IPS-11a (cell line): ENCODE results near the gene ZBTB9.

Experiments
- H3K4me3 ChIP-seq: one replicate; pipeline ENCODE4 v1.5.1; 2013; ENCODE audit warnings: low read depth, low read length, control low read depth

The ZBTB9 gene

DNA sequence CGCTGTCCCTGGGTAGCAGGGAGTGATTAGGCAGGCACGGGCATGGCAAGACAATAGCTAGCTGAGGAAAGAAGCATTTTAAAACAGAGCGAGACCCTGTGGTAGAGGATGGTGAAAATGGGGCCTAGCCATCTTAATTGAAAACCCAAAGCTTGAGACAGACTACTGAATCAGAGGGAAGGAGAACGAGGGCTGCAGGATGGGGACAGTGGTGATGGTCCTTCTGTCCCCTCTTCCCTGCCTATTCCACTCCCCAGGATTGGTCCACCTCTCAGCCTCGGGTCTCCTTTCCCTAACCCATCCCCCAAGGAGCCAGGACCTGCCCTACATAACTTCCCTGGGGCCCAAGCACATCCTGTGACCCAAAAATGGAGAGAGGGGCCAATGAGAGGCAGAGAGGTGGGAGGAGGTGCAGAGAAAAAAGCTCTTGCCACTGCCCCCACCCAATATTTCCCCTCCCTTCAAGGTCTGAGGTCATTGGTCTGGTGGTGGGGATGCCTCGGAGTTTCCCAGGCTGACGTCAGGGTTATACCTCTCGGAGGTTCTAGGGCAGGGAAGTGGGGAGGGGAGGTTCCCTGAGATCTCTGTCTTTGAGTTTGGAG is 35.6 kb upstream of the ZBTB9 start:
- H3K4me3 ChIP-seq: peak overlapping the region; percentile 33

DNA sequence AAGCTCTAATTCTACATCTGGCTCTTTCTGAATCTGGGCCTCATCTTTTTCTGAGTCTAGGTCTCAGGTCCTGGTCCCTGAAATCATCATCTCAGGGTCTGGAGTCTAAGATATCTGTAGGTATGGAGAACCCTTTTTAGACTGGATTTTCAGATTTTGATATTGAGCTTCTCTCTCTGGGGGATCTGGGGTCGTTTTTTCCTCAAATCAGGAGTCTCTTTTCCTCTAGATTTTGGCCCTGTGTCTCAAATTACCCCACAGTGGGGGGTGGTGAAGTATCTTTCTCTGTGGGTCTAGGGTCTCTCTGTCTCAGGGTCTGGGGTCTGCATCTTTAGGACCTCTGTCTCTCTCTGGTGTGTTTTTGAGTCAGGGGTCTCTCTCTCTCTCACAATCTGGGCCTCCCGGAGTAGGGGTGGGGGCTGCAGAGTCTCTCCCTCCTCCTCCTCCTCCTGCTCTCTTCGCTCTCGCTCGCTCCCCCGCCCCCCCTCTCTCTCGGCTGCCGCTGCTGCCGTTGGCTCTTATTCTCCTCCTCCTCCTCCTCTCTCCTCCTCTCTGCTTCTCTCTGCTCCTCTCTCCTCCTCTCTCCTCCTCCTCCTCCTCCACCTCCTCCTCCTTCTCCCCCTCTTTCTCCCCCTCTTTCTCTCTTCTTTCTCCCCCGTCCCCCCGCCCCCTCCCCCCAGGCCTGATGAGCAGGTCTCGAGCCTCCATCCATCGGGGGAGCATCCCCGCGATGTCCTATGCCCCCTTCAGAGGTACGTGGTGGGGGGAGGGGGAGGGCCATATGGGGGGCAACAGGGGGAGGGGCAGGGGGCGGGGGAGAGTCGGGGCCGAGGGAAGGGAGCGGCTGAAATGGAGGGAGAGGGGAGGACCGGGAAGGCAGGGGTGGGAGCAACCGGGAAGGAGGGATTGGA is 34.5 kb upstream of the ZBTB9 start, which contains the start of gene SYNGAP1:
TSS of gene SYNGAP1 (plus strand) at position 486 of the 911 bp plus-strand sequence. CDS start at position 686, 200 bp downstream.
- H3K4me3 ChIP-seq: peak within 1 kb of the TSS; percentile 40

DNA sequence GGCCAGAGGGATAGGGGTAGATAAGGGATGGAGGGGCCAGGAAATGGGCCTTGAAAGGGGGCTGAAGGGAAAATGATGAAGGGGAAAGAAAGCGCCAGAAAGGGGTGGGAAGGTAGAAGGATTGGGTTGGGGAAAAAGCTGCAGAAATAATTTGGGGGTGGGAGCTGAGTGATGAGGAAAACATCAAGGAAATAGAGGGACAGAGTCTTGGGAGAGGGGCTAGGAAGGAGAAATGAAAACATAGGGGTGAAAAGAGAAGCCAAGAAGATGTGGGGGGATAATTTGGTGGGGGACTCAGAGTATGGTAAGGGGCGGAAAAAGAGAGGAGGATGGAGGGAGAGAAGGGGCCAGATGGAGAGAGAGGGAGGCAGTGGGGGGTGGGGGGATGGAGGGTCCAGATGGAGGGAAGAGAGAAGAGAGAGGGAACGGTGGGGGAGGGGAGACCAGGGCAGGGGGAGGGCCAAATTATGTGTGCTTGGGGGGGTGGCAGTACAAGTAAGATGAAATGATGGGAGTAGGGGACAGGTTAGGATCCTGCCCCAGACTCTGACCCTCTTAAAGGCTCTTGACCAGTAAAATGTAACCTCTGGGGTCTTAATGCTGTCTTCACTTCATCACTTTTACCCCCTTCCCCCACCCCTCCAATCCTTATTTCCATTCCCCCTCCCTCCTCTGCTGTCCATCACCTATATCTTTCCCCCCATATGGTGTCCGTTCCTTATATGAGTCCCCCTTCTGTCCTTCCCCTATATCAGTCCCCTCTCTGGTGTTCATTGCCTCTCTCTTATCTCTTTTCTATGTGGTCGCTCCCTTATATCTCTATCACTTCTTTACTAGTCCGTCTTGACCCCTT is 33.7 kb upstream of the ZBTB9 start:
- peak overlapping the region; percentile 25 for H3K4me3 ChIP-seq

DNA sequence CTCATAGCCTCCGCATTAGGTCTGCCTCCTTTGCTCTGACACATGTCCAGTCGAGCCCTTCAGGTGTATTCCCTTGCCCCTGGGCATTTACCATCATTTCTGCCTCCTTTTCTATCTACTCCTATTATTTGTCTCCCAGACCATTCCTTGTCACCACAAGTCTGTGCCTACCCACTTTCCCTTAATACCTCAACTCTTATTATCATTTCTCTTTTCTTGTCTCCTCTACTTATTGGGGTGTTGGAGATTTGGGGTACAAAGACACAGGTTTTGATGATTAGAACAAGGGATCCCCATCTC is 33.1 kb upstream of the ZBTB9 start:
- H3K4me3 ChIP-seq: no peak overlapping the region

DNA sequence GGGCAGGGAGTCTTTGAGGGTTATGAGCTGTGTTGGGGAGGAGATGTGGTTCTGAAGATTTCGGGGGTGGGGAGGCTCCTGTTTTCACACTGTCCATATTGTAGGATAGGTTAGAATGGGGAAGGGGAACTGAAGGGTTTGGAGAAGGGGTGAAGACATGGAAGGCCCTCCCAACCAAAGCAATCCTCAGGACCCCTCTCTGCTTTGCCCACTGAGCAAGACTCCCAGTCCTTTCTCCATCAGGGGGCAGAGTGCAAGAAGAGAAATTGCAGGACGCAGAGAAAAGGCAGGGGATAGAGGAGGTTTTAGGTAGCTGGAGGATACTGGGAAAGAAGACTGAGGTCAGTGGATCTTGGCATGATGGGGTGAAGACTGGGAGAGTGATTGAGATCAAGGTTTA is 30.6 kb upstream of the ZBTB9 start:
- H3K4me3 ChIP-seq: no peak overlapping the region

DNA sequence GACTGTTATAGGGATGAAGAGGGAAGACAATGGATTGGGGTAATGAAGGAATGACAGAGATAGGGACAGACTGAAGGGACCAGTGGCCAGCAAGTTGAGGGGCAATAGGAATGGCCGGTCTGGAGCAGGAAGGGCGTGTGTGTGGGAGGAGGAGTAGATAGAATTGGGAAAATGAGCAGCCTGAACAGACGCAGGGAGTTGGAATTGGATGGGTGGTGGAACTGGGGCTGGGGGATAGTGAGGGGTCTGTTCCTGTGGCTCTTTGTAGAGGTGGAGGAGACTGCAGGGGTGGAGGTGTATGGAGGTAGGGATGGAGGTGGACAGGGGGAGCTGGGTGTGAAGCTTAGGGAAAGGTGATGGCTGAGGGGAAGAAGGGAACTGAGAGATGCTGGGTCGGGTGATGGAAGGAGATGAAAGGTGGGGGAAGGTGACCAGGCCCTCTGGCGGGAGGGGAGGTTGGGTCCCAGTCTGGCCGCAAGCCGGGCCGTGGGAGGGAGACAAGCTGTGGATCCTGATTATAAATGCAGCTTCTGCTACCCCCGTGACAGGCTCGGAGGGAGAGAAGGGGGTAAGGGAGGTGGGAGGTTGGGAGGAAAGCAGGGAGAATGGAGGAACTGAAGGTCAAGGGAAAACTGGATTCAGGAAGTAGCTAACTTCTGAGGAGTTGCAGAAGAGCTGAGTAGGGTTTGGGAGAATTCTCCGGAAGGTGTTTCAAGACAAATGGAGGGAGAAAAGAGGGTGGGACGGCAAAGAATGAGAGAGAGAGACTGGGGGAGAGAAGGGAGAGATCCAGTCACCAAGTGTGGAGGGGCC is 29.3 kb upstream of the ZBTB9 start:
- peak overlapping the region; percentile 49 for H3K4me3 ChIP-seq

DNA sequence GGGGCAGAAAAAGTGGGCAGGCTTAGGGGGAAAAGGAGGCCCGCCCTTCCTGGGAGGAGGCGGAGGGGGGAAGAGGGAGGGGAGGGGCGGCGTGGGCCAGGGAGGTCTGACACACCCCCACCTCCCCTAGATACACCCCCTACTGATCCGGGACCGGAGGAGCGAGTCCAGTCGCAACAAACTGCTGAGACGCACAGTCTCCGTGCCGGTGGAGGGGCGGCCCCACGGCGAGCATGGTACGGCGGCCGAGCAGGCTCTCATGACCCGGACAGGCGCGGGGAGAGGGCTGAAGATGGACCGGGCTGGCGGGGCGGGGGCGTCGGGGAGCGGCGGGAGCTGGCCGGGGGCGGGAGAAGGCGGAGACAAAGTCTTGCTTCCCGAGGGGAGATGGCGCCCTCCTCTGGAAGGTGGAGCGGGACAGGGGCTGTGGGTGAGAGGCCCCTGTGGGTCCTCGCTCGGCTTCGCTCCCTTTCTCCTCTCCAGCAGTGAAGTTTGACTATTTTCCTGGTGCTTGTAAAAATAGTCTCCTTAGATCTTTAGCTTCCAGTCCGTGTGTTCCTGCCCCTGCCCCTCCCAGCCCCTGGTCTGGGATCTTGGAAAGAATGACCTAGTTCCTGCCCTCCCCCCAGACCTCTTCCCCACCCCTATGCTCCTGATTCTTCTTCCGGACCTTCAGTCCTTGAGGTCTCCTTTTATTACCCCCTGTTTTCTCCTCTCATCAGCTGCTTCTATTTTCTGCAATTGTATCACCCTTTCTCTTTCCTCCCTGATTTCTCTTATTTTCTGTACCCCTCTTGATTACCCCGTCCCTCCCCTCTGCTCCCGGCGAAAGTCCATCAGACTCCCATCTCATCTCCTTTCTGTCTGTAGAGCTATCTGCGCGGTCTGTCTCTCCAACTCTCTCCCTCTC is 28.5 kb upstream of the ZBTB9 start:
- H3K4me3 ChIP-seq: peak overlapping the region; percentile 49

DNA sequence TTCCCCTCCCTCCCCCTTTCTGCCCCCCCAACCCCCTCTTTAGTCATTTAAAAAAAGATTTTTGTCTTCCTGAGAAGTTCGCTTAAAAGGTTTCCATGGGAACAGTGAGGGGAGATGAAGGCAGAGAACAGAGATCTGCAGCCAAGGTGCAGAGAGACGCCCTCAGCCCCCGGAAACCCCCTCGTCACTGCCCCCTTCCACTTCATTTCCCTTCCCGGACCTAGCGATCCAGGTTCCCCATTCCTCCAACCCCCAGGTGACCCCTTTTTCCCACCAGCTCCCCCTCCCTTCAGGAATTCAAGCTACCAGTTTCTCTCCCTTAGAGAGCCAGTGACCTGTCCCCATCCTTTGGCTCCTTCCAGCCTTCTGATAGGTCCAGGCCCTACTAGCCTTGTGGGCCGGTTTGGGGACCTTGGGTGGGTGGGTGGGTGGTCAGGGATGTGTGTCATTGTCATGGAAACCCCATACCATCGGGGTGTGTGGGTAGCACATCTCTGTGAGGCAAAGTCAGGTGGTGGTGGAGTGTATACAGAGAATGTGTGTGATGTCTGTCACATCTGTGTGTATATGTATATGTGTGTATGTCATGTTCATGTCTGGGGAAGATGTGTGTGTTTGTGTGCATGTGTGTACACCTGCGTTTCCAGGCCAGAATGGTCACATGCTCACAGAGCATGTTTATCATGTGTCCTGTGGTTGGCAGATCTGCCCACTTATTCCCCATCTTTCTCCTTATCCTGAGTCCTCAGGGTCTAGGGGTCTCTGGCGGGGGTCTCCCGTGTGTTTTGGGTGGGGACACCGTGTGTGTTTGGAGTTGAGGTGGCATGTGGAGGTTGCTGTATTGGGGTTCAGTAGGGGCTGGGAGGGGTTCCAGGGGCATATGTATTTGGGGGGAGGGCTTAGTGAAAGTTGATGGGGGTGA is 27.5 kb upstream of the ZBTB9 start:
- peak overlapping the region; percentile 60 for H3K4me3 ChIP-seq

DNA sequence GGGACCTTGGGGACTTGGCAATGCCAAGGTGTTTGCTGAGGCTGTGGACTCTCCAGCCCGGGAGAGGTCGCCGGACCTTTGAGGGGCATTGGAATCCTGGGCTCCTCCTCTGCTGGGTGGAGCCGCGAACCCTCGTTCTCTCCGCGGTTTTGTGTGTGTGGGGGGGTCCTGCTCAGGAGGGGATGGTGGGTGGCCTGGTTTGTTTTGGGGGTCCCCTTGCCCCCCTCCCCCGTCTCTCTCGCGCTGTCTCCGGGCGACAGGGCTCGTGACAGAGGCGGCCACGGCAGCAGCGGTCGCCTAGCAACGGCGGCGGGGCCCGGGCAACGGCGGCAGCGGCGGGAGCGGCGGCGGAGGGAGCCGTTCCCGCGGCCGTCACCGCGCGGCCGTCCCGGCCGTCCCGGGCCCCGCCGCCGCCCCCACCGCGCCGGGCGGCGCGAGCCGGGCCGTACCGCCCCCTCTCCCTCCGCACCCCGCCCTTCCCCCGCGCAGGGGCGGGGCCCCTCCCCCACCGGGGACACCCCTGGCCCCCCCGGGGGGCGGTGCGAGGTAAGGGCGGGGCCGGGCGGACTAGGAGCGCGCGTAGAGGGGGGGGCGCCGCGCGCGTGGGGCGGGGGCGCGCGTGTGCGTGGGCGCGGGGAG is 26.7 kb upstream of the ZBTB9 start:
- H3K4me3 ChIP-seq: peak overlapping the region; percentile 60

DNA sequence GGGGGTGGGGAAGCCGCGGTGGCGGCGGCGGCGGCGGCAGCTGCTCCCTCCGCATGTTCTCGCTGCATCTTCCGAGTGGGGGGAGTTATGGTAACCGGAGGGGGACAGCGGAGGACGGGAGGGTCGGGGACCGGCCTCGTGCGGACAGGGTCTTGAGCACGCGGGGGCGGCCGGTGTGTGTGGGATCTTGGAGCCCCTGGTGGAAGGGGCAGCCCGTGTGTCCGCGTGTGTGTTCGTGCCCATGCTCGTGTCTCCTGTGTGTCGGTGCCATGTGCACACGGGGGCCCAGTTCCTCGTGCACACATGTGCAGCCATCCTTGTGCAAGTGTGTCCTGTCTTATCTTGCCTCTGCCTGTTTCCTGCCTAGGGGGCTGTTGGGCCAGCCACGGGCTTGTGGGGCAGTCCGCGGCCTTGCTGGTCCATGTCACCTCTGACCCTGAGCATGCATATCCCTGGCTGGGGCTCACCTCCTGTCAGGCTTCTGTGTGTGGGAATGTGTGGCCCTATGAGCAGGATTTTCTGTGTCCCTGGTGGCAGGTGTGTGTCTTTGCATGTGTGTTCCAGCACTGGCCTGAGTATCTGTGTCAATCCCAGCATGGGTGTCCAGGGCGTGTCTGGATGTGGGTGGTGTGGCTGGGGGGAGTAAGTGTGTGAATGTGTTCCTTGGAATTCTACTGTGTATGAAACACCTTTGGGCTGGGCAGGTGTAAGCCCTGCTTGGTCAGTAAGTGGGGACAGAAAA is 26.0 kb upstream of the ZBTB9 start:
- peak overlapping the region; percentile 50 for H3K4me3 ChIP-seq

DNA sequence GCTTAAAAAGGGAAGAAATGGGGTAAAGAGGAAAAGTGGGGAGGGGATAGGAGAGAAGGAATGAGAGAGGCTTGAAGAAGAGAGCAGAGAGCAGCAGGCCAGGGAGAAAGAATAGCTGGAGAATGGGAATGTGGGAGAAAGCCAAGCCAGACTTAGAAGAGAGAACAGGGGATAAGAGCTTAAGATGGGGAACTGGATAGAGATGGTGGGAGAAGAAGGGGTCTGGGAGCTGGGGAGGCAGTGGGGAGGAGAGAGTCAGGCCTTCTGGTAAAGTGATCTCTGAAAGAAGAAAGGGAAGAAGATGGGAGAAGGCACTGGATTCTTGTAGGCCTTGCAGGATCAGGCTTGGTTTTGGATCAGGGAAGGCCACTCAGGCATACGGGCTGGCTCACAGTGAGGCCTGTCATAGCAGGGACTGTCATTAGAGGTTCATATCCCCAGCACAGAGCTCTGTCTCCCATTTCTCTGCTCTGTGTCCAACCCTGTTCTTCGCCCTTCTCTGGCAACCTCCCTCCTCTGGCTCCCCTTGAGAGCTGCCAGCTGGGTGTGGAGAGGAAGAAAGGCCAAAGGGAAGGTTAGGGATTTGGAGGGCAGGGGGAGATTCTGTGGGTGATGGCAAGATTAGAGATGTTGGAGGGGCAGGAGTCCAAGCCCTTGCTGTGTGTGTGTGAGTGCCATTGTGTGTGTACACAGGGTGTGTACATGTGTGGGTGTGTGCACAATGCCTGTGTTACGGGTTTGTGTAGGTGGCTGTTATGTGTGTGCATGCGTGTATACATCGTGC is 25.2 kb upstream of the ZBTB9 start:
- H3K4me3 ChIP-seq: no peak overlapping the region

DNA sequence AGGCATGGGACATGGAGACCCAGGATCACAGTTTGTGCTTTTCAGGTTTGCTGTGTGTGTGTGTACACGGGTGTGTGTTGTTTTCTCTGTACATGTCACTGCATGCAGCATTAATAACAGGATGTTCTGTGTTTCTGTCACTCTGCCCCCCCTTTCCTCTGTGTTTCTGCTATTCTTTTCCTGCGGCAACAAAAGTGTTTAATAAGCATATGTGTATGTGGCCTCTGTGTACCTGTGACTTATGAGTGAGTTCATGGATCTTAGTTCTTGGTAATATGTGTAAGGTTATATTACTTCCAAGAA is 24.7 kb upstream of the ZBTB9 start:
- H3K4me3 ChIP-seq: no peak overlapping the region

DNA sequence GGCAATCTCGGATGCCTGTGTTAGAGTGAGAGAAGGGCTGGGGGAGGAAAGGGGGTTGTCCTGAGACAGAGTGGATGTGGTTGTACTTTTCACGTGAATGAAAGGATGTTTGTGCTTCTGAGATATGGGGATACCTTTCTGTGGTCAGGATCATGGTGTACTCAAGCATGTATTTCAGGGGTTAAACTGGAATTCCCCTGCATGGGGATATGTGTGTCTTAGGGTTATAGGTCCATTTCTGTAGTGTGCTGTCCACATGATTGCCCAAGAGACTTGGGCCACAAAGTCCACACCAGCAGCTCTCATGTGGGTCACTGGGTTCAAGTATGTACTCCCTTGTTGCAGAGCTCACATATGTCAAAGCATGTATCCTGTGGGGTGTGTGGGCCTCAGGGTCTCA is 24.0 kb upstream of the ZBTB9 start:
- H3K4me3 ChIP-seq: no peak overlapping the region

DNA sequence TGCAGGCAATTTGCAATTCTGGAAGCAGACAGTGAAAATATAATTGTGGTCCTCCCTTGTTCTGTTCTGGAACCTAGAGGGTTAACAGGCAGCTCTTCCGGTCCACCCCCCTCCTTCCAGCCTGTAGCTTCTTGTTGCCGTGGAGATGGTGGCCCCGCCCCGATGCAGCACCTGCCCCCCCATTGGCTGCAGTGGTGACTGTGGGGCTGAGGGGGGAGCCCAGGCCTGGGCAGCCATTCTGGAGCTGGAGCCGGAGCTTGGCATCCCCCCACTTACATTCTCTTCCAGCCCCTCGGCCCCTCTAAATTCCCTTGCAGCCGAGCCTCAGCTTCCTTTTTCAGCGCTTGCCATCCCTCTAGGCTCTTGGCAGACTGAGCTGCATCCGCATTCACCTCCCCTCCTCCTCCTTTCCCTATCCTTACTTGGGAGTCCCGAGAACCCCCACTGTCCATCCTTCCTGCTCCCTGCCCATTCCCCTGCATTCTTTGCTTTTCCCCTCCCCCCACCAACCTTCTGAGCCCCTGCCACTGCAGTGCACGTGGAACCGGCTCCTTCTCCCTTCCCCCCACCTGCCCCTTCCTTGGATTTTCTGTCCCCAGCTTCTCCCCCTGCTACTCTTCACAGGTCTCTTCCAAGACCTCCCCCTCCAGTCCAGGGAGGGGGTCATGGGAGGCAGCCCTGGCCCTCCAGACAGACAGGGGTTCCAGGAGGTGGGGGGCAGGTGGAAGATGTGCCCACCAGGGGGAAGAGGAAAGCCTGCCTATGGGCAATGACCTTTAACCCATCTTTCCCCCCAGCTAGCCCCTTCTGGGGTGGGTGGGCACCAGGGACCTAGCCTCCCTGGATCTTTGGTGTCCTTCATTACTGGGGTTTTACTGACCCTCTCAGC is 23.1 kb upstream of the ZBTB9 start:
- H3K4me3 ChIP-seq: peak overlapping the region; percentile 48

DNA sequence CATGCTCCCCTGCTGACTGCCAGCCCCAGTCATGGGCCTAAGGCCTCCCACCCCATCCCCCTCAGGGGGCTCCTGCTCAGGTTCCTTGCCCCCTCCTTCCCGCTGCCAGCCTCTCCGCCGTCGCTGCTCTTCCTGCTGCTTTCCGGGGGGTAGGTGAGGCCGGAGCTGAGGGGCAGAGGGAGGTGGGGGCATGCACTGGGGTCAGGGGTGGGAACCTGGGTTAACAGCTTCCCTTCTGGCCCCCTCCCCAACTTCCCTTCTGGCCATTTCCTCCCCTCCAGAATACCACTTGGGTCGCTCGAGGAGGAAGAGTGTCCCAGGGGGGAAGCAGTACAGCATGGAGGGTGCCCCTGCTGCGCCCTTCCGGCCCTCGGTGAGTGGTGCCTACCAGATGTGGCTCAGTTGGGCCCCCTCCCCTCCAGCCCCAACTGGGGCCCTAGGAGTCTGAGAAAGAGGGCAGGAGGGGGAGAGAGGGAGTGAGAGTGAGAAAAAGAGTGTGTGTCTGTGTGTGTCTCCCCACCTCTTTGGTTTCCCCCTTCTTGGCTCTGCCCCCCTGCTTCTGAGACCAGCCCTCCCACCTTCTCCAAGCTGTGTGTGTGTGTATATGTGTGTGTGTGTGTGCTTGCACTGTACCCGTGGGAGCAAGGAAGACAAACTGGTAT is 22.4 kb upstream of the ZBTB9 start:
- peak overlapping the region; percentile 48 for H3K4me3 ChIP-seq
